ENCODE measurements around the gene QSER1.
A peak's percentile ranks its signal among the peaks of the same experiment; 100 is the strongest.
"Not testable (repeated sequence)": the region's sequence is repeated elsewhere in the genome, so short reads cannot be mapped to it uniquely, and the experiment has no call there.

Gene QSER1

DNA sequence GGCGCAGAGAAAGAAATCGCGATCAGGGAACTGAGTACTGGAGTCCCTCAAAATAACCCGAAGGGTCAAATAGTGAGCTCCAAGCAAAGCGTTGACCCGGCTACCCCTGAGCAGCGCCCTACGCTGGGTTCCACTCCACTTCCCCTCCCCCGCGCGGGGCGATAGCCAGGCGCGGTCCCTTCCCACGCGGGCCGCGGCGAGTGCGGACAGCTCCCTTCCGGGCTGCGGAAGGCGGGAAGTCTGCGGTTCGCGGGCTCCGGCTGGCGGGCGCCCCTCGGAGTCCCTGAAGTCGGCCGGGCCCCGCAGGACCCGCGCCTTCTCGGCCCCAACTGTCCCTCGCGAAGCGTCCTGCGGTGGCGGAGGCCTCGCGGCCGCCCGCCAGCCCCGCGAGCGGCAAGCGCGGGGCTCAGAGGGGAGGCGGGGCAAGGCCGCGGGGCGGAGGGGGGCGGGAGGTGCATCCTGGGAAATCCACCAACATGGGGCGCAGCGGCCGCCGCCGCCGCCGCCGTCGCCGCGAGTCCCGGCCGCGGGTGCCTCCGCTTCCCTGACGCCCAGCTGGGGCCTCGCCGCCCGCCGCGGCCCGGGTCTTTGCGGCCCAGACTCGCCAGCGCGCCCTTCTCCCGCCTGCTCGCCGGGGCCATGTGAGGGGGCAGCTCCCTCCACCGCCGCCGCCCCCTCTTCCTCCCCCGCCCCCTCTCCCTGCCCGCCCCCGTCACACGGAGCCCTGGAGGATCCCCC lies at the start of gene QSER1:
QSER1 (plus strand) TSS at position 457 of the 738 bp plus-strand sequence. CDS start 315 bp downstream, outside the sequence.
- DNase-seq (ENCODE audit: low spot score): peak; percentile 73

DNA sequence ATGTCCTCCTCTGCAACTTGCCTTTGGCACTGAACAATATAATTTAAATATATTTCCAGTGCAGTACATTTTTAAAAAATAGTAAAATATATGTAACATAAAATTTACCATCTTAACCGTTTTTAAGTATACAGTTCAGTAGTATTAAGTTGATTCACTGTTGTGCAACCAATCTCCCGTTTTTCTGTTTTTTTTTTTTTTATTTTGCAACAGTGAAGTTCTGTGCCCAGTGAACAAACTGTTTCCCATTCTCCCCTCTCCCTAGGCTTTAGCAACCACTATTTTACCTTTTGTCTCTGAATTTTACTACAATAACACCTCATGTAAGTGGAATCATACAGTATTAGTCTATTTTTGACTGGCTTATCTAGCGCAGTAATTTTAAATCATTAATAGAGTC lies 49.1 kb upstream of the QSER1 start:
- no peak for DNase-seq (ENCODE audit: low spot score)

DNA sequence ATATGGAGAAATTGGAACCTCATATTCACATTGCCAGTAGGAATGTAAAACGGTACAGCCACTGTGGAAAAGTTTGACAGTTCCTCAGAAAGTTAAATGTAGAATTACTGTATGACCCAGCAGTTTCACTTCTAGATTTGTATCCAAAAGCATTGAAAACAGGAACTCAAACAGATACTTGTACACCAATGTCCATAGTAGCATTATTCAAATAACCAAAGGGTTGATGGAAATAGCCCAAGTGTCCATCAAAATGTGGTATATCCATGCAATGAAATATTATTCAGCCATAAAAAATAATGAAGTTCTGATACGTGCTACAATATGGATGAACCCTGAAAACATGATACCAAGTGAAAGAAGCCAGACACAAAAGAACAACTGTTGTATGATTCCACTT lies 45.1 kb upstream of the QSER1 start:
- peak; percentile 42 for DNase-seq (ENCODE audit: low spot score)

DNA sequence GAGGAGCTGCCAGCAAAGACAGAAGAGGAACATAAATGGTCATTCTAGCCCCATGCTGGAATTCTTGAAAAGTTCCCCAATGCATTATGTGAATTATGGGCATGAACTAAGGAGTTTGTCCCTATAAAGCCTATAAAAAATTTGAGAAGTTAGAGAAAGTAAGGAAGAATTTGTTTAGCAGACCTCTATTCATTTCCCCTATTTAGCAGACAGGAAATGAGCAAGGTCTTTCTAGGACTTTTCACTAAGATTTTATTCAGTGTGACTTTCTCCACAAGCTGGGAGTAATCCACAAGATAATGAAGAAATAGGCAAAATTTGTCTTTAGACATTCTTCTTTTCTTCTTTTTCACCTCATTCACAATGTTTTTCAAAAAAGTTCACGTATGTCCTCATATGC lies 42.9 kb upstream of the QSER1 start:
- no peak for DNase-seq (ENCODE audit: low spot score)

DNA sequence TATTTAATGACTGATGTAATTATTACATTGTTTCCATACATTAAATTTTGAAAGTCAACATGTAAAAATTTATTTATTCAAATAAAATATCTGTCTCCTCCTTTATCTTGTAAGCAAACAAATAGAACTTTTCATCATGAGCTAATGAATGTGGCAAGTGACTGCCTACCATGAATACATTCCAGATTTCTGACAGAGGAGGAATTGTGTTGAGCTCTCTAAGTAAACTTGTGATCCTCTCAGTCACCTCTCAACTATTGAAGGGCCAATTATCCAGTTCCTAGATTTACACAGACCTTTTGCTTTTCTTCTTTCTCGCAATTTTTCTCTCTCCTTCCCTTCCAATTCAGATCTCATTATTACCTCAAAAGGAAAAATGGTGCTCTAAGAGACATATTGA lies 41.4 kb upstream of the QSER1 start:
- DNase-seq (ENCODE audit: low spot score): peak; percentile 34

DNA sequence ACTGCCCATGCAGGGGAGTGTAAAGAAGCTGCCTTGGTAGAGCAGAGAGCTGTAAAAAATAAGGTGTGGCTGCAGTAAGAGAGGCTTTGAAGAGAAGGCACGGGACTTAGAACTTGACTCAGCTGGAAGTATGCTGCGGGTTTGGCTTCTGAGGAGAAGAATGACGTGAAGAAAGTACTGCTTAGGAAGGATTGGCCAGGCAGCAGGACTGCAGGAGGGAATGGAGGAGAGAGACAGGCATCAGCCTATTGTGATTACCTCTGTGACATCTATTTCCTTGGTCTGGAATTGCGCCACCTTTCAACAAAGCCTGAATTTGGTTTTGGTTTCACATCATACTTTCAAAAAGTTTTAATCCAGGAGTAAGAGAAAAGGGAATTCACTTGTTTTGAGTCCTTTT lies 40.4 kb upstream of the QSER1 start:
- DNase-seq (ENCODE audit: low spot score): no peak

DNA sequence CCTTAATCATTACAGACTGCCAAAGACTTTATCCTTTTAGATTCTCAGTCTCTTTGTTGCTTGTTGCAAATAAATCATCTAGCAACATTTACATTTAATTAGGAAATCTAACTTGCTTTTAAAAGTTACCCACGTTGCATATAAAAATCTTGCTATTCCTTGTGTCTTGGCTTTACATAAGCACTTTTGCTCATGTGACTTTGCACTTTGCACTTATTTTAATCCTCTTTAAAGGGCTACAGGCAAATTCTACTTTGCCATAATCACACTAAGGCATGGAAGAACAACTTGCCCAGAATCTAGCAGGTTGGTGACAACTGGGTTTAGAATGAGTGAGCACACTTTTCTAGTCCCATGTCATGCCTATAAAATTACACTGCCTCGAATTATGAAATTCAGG lies 37.0 kb upstream of the QSER1 start:
- no peak for DNase-seq (ENCODE audit: low spot score)

DNA sequence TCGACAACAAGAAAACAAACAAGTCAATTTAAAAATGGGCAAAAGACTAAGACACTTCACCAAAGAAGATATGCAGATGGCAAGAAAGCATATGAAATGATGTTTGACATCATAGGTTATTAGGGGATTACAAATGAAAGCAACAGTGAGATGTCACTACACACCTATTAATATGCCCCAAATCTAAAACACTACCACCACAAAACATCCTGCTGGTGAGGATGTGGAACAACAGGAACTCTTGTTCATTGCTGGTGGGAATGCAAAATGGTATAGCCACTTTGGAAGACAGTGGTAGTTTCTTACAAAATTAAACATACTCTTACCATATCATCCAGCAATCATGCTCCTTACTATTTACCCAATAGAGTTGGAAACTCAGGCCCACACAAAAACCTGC lies 33.9 kb upstream of the QSER1 start:
- no peak for DNase-seq (ENCODE audit: low spot score)

DNA sequence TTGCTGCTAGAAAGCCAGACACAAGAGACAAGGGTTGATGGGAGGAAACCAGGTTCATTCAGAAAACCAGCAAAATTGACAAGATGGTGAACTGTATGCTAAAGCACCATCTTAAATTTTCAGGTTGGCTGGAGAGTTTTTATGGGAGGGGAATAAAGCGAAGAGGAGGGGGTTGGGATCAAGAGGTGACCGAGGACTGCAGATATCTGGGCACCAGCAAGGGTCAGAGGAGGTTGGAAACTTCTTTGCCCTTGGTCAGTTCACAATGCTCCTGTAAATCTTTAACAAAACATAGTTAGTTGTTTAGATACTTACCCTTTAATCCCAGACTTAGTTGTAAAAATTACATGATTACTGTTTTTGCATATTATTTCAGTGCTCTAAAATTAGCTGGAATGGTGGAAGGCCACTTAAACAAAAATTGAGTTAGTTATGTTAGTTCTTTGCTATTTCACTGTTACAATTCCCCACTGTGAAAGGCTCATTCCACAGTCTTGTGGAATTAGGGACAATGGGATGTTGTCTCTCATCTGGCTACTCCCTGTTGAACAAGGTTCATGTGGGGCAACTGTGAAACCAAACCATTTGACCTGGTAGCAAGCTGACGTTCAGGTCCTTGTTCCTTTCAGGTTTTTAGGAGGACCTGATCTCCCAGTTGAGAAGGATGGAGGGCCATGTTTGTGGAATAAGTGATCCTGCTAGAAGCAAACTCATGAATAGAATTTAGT lies 30.6 kb upstream of the QSER1 start:
- no peak for DNase-seq (ENCODE audit: low spot score)

DNA sequence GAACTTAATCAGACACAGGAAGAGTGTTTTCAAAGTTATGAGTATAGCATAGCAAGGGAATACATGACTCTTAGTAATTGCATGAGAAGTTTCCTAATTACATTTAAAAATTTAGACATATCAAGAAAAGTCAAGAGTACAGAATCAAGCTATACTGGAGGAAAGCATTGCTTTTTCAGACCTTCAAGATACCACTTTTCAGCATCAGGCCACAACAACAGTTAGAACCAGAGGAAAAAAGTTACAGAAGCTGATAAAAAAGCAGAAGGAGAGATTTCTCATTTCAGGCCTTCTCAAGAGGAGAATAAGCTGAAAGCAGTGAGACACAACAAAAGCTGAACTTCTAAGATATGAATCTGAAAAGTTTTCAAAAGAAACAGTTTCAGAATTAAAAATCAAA lies 28.1 kb upstream of the QSER1 start:
- no peak for DNase-seq (ENCODE audit: low spot score)

DNA sequence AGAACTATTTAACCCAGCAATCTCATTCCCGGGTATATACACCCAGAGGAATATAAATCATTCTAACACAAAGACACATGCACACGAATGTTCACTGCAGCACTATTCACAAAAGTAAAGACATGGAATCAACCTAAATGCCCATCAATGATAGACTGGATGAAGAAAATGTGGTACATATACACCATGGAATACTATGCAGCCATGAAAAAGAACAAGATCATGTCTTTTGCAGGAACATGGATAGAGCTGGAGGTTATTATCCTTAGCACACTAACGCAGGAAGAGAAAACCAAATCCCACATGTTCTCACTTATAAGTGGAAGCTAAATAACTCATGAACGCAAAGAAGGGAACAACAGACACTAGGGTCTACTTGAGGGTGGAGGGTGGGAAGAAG lies 23.9 kb upstream of the QSER1 start:
- DNase-seq (ENCODE audit: low spot score): not testable (repeated sequence)

DNA sequence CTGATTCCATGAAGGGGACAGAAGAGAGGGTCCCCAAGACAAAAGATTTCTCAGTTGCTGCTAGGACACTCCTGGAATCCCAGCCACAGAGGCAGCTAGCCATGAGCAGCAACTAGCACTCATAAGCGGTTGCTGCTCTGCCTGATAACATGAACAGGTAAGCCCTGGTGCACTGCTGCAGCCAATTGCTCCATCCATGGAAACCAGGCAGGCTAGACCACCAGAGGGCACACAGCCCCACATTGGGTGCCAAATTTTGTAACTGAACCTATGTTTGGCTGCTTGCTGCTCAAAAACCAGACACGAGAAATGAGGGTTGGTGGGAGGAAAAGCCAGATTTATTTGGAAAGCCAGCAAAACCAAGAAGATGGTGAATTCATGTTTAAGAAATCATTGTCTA lies 21.9 kb upstream of the QSER1 start:
- no peak for DNase-seq (ENCODE audit: low spot score)

DNA sequence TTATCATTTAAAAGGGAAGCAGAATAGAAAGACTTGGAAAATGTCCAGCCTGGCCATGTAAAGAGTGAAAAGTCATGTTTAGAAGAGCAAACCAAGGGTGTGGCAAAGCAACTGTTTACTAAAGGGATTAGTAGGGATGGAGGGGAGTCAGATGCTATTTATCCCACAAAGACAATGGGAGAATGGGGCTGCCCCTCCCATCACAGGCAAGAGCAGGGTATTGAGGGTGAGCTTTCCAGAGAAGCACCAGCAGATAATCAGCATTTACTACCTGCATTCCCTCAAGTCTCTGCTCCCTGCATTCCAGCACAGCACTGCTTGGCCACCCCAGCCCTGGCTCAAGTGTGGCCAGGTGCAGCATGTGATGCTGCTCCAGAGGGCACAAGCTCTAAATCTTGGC lies 18.5 kb upstream of the QSER1 start:
- DNase-seq (ENCODE audit: low spot score): no peak

DNA sequence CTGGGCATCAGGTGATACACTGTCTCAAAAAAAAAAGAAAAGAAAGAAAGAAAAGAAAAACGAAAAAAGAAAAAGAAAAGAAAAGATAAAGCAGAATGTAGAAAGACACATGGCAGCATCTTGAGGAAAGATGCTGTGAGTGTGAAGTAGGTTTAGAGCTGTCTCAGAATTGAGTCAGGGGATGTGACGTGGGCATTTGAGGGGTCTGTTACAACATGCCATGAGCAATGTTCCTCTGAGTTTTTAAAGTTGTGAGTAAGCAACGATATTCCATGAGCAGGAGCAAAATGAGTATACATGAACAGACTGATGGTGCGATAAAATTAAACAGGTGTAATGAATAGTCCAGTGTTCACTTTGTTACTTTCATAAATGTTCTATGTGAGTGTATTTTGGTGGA lies 11.3 kb upstream of the QSER1 start:
- DNase-seq (ENCODE audit: low spot score): no peak

DNA sequence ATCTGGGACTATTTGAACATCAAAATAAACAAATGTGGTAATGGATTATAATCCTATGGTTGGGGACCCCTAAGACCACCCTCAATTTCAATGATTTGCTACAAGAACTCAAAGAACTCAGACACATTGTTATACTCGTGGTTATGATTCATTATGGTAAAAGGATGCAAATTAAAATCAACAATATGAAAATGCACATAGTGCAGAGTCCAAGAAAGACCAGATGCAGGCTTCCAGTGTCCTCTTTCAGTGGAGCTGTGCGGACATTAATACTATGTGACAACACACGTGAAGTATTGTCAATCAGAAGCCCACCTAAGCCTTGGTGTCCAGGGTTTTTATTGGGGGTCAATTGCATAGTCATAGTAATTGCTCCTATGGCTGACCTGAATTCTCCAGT lies 9.2 kb upstream of the QSER1 start:
- DNase-seq (ENCODE audit: low spot score): no peak

DNA sequence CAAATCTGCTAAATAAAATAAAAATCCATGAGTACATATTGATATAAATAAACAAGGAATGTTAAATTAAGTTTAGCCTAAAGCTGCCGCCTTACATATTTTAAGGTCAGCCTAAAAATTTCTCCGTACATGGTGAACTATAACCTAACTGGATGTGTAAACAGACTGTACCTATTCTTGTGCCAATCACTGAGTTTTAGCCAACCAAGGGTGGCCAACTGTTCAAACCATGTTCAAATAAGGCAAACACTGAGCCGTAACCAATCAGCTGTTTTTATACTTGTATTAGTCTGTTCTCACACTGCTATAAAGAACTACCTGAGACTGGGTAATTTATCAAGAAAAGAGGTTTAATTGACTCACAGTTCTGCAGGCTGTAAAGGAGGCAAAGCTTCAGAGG lies 8.6 kb upstream of the QSER1 start:
- DNase-seq (ENCODE audit: low spot score): no peak

DNA sequence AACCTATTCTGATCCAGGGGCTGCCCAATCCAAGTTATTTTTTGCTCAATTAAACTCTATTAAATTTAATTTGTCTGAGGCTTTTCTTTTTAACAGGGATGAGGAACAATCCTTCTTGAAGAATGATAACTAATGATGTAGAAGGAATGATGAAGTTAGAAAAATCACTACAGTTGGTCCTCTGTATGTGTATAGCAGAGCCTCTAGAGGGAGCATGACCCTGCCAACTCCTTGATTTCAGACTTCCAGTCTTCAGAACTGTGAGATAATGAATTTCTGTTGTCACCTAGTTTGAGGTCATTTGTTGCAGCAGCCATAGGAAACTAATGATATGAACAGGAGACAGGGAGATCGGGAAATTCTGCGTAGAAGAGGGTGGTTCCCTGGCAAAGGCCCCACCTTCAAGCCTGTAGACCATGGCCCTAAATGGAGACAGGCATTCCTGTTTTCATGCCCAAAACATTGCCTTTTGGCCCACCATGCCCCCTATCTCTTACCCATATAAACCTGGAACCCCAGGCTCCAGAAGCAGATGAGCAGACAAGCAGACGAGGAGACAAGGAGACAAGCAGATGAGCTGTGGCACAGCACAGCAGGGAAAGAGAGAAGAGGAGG lies 7.7 kb upstream of the QSER1 start:
- no peak for DNase-seq (ENCODE audit: low spot score)

DNA sequence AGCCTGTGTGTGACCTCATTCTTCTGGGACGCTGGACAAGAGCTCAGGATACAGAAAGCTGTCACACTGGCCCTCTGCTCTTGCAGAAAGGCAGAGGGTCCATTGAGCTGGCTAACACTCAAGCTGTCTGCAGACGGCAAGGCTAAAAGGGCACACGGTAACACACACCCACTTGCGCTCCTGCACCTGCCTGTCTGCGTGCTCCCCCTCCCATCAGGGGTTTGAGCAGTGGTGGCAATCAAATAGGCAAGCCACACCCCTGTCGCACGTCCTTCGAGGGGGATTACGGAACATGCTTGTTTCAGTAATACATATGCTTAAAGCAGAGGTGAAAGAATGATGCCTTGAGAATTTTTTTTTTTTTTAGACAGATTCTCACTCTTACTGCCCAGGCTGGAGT lies 7.1 kb upstream of the QSER1 start:
- no peak for DNase-seq (ENCODE audit: low spot score)

DNA sequence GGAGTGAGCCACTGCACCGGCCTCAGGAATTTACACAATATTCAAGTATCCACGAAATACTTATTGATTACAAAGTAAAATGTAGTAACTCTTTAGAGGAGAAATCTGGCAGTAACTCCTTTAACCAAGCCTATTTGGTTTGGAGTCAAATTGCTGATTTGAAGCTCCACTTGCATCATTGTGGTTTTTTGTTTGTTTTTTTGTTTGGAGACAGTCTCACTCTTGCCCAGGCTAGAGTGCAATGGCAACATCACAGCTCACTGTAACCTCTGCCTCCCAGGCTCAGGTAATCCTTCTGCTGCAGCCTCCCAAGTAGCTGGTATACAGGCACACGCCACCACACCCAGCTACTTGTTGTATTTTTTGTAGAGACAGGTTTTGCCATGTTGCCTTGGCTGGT lies 6.4 kb upstream of the QSER1 start:
- DNase-seq (ENCODE audit: low spot score): no peak

DNA sequence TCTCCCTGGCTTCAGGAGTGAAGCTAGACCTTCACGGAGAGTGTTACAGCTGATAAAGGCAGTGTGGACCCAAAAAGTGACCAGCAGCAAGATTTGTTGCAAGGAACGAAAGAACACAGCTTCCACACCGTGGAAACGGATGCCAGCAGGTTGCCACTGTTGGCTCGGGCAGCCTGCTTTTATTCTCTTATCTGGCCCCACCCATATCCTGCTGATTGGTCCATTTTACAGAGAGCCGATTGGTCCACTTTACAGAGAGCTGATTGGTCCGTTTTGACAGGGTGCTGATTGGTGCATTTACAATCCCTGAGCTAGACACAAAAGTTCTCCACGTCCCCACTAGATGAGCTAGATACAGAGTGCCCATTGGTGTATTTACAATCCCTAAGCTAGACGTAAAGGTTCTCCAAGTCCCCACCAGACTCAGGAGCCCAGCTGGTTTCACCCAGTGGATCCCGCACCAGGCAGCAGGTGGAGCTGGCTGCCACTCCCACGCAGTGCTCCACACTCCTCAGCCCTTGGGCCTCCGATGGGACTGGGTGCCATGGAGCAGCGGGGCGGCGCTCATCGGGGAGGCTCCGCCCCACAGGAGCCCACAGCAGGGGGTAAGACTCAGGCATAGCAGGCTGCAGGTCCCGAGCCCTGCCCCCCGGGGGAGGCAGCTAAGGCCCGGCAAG lies 4.8 kb upstream of the QSER1 start:
- DNase-seq (ENCODE audit: low spot score): not testable (repeated sequence)

DNA sequence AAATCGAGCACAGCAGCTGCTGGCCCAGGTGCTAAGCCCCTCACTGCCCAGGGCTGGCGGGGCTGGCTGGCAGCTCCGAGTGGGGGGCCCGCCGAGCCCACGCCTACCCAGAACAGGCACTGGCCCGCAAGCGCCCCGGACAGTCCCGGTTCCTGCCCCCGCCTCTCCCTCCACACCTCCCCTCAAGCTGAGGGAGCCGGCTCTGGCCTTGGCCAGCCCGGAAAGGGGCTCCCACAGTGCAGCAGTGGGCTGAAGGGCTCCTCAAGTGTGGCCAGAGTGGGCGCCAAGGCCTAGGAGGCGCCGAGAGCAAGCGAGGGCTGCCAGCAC lies 4.3 kb upstream of the QSER1 start:
- not testable (repeated sequence) for DNase-seq (ENCODE audit: low spot score)

DNA sequence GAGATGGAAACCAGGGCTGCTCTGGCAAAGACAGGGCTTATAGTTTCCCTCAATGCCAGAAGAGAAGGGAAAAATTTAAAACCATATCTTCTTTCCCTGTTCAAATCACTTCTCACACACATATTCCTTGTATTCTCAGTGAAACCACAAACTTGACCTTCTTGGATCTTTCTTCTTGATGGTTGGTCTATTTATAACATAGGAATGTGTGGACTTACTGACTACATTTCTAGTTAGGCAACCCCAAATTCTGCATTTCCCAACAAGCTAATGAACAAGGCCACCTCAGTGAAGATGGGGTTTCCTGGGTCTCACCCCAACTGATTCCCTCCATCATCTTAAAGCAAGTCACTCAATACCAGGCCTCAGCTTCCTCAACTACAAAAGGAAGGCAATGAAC lies 3.8 kb upstream of the QSER1 start:
- no peak for DNase-seq (ENCODE audit: low spot score)

Measured in globus pallidus (tissue), 1 donor.